Measurements from ENCODE around the gene SOX2. TPM values are rescaled to one million over a fixed set of nuclear protein-coding genes. Genes with fewer than 3 reads are reported as not detected.

SOX2 gene
- polyA plus RNA-seq, 1 donor from 2014 or later: 7.5 TPM

DNA sequence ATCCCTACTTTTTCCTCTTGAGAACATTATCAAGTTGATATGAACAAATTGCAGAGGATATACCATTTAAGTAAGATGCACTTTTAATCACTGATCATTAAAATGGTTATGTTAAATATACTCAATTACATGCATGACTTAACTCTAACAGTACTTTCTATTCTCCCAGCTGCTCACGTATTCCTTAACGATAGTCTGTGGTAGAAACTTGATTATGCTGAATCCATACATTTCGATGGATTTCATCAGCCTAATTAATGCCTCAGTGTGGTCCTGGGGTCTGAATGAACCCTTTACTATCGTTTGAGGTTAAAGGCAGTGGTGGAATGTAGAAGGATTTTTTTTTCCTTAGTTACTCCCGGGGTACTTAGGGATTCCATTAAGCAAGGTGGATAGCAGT is 18.6 kb downstream of the SOX2 start:
- H3F3A ChIP-seq (ENCODE audit: insufficient read depth, low read length, poor library complexity, severe bottlenecking): peaks cover 3% of the 10 kb centered on the region
- H3K27ac ChIP-seq (ENCODE audit: low read length): no peak overlapping the region
- H3K4me2 ChIP-seq (ENCODE audit: low read length): no peak overlapping the region
- no peak overlapping the region for H3K9ac ChIP-seq (ENCODE audit: low read length)
- TF ChIP-seq TAF1 (IDR thresholded peaks at IDR 0.05; ENCODE audit: low read depth) (no peak), REST (IDR thresholded peaks at IDR 0.05; ENCODE audit: borderline replicate concordance) (no peak), SMC3 (conservative IDR thresholded peaks at IDR 0.05; ENCODE audit: poor library complexity) (no peak), EP300 (conservative IDR thresholded peaks at IDR 0.05; ENCODE audit: poor library complexity, severe bottlenecking) (no peak), RAD21 (conservative IDR thresholded peaks at IDR 0.05) (no peak), MXI1 (conservative IDR thresholded peaks at IDR 0.05; ENCODE audit: poor library complexity, severe bottlenecking) (no peak), POLR2AphosphoS5 (IDR thresholded peaks at IDR 0.05) (no peak), EZH2 (IDR thresholded peaks at IDR 0.05; ENCODE audit: borderline replicate concordance, insufficient read depth, low read length, poor library complexity, severe bottlenecking) (no peak), CTCF (IDR thresholded peaks at IDR 0.05; ENCODE audit: poor library complexity, severe bottlenecking) (no peak)
- peaks cover 52% of the 10 kb centered on the region for H3K27me3 ChIP-seq (ENCODE audit: insufficient read depth, low read depth, low read length)
- no peaks in the 10 kb centered on the region for H3K79me2 ChIP-seq (replicated peaks; ENCODE audit: insufficient read depth, low read length)
- no peaks in the 10 kb centered on the region for H3K9me3 ChIP-seq (ENCODE audit: low read length)
- no peaks in the 10 kb centered on the region for H3K9me2 ChIP-seq (ENCODE audit: insufficient read depth, low read length)
- no peaks in the 10 kb centered on the region for H3K36me3 ChIP-seq (ENCODE audit: insufficient read depth, low read length)
- no peaks in the 10 kb centered on the region for H4K20me1 ChIP-seq (ENCODE audit: insufficient read depth)
- H2AFZ ChIP-seq (ENCODE audit: low read depth, low read length): no peak overlapping the region
- H3K4me3 ChIP-seq (ENCODE audit: low read length): no peak overlapping the region

DNA sequence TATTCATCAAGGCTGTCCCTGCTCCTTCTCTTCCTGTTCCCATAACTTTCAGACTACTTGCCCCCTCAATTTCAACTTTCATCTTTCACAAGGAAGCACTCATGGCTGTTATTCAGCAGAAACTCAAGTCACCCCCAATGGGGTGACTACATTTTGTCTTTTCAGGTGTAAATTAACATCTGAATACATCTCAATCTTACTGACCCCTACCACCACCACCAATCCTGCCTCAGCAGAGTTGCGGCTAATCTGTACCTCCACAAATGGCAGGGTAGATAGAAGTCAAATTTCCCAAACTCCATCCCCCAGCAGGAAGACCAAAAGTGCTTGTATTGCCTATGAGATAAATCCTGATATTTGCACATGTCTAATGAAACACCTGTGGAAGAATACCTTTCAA is 19.2 kb downstream of the SOX2 start:
- H3F3A ChIP-seq (ENCODE audit: insufficient read depth, low read length, poor library complexity, severe bottlenecking): peaks cover 3% of the 10 kb centered on the region
- no peaks in the 10 kb centered on the region for H4K20me1 ChIP-seq (ENCODE audit: insufficient read depth)
- no peaks in the 10 kb centered on the region for H3K9me3 ChIP-seq (ENCODE audit: low read length)
- H3K36me3 ChIP-seq (ENCODE audit: insufficient read depth, low read length): no peaks in the 10 kb centered on the region
- TF ChIP-seq EZH2 (IDR thresholded peaks at IDR 0.05; ENCODE audit: borderline replicate concordance, insufficient read depth, low read length, poor library complexity, severe bottlenecking): no peak
- no peak for TF ChIP-seq REST (IDR thresholded peaks at IDR 0.05; ENCODE audit: borderline replicate concordance)
- no peak for TF ChIP-seq SMC3 (conservative IDR thresholded peaks at IDR 0.05; ENCODE audit: poor library complexity)
- no peak for TF ChIP-seq CTCF (IDR thresholded peaks at IDR 0.05; ENCODE audit: poor library complexity, severe bottlenecking)
- TF ChIP-seq MXI1 (conservative IDR thresholded peaks at IDR 0.05; ENCODE audit: poor library complexity, severe bottlenecking): no peak
- no peak for TF ChIP-seq RAD21 (conservative IDR thresholded peaks at IDR 0.05)
- TF ChIP-seq TAF1 (IDR thresholded peaks at IDR 0.05; ENCODE audit: low read depth): no peak
- TF ChIP-seq EP300 (conservative IDR thresholded peaks at IDR 0.05; ENCODE audit: poor library complexity, severe bottlenecking): no peak
- TF ChIP-seq POLR2AphosphoS5 (IDR thresholded peaks at IDR 0.05): no peak
- no peak overlapping the region for H2AFZ ChIP-seq (ENCODE audit: low read depth, low read length)
- peaks cover 46% of the 10 kb centered on the region for H3K27me3 ChIP-seq (ENCODE audit: insufficient read depth, low read depth, low read length)
- H3K27ac ChIP-seq (ENCODE audit: low read length): no peak overlapping the region
- no peaks in the 10 kb centered on the region for H3K9me2 ChIP-seq (ENCODE audit: insufficient read depth, low read length)
- no peaks in the 10 kb centered on the region for H3K79me2 ChIP-seq (replicated peaks; ENCODE audit: insufficient read depth, low read length)
- no peak overlapping the region for H3K4me3 ChIP-seq (ENCODE audit: low read length)
- H3K9ac ChIP-seq (ENCODE audit: low read length): no peak overlapping the region
- no peak overlapping the region for H3K4me2 ChIP-seq (ENCODE audit: low read length)
